Raji (cell line): ENCODE measurements around the gene PPP4R3B.

Source experiments
- POLR2A ChIP-seq: IDR thresholded peaks from 2 replicates; pipeline ENCODE4 v1.6.1; 2011; ENCODE audit warnings: low read depth, low read length, control low read depth; ENCODE audit not compliant: insufficient read depth

PPP4R3B gene

GRCh38 chr2:55555977-55556376, 61.4 kb downstream of the PPP4R3B start:
- TF ChIP-seq POLR2A: no peak

- TF ChIP-seq POLR2A: no peak
These were observed 64.1 kb downstream of the PPP4R3B start for GRCh38 chr2:55553321-55553720.

GRCh38 chr2:55550368-55551102, 66.9 kb downstream of the PPP4R3B start:
- no peak for TF ChIP-seq POLR2A

GRCh38 chr2:55547001-55547400, 70.4 kb downstream of the PPP4R3B start:
- TF ChIP-seq POLR2A: no peak

- TF ChIP-seq POLR2A: no peak
These were observed 86.8 kb downstream of the PPP4R3B start for GRCh38 chr2:55530539-55531081.

- no peak for TF ChIP-seq POLR2A
These were observed 91.2 kb downstream of the PPP4R3B start for GRCh38 chr2:55526174-55526573.

- no peak for TF ChIP-seq POLR2A
These were observed 92.5 kb downstream of the PPP4R3B start for GRCh38 chr2:55524884-55525437.

- no peak for TF ChIP-seq POLR2A
These were observed 97.2 kb downstream of the PPP4R3B start for GRCh38 chr2:55519938-55520885.

GRCh38 chr2:55518841-55519165, 98.6 kb downstream of the PPP4R3B start:
- no peak for TF ChIP-seq POLR2A

GRCh38 chr2:55511508-55512124, 105.8 kb downstream of the PPP4R3B start:
- TF ChIP-seq POLR2A: no peak

GRCh38 chr2:55502590-55503141, 114.8 kb downstream of the PPP4R3B start:
- TF ChIP-seq POLR2A: no peak

GRCh38 chr2:55500025-55500424, 117.4 kb downstream of the PPP4R3B start:
- TF ChIP-seq POLR2A: no peak

GRCh38 chr2:55498582-55498981, 118.8 kb downstream of the PPP4R3B start:
- no peak for TF ChIP-seq POLR2A
